ENCODE results near the gene HOXB5. TPM values are rescaled to one million over a fixed set of nuclear protein-coding genes. Genes with fewer than 3 reads are reported as not detected.

HOXB5 gene
- total RNA-seq, 1 experiment from 2014 or later = not detected

GRCh38 chr17:48630925-48631692, 37.5 kb upstream of the HOXB5 start:
- DNase-seq (ENCODE audit: low read depth) = no peak
- in situ Hi-C loops (cut with HindIII; ENCODE audit: low pct_unique_long_range_greater_than_20kb, low sequenced_read_pairs) = no loop called here

- DNase-seq (ENCODE audit: low read depth) = no peak
- in situ Hi-C loops (cut with HindIII; ENCODE audit: low pct_unique_long_range_greater_than_20kb, low sequenced_read_pairs) = no loop called here
These were observed 36.7 kb upstream of the HOXB5 start for GRCh38 chr17:48630009-48630924.

GRCh38 chr17:48629411-48629759, 35.8 kb upstream of the HOXB5 start:
- in situ Hi-C loops (cut with HindIII; ENCODE audit: low pct_unique_long_range_greater_than_20kb, low sequenced_read_pairs) = no loop called here
- no peak for DNase-seq (ENCODE audit: low read depth)

GRCh38 chr17:48628649-48629410, 35.3 kb upstream of the HOXB5 start:
- in situ Hi-C loops (cut with HindIII; ENCODE audit: low pct_unique_long_range_greater_than_20kb, low sequenced_read_pairs) = no loop called here
- no peak for DNase-seq (ENCODE audit: low read depth)

- no peak for DNase-seq (ENCODE audit: low read depth)
- in situ Hi-C loops (cut with HindIII; ENCODE audit: low pct_unique_long_range_greater_than_20kb, low sequenced_read_pairs) = no loop called here
These were observed 34.3 kb upstream of the HOXB5 start for GRCh38 chr17:48627623-48628521.

- DNase-seq (ENCODE audit: low read depth) = no peak
- in situ Hi-C loops (cut with HindIII; ENCODE audit: low pct_unique_long_range_greater_than_20kb, low sequenced_read_pairs) = no loop called here
These were observed 33.6 kb upstream of the HOXB5 start for GRCh38 chr17:48627118-48627597.

- DNase-seq (ENCODE audit: low read depth) = peak; percentile 64
- in situ Hi-C loops (cut with HindIII; ENCODE audit: low pct_unique_long_range_greater_than_20kb, low sequenced_read_pairs) = no loop called here
These were observed 32.9 kb upstream of the HOXB5 start, which contains the start of gene HOXB9 for GRCh38 chr17:48626245-48627117. Gene HOXB9, minus strand, starts transcription at chr17:48626358. Its CDS starts 89 bp downstream, at chr17:48626269.

- peak; percentile 59 for DNase-seq (ENCODE audit: low read depth)
- in situ Hi-C loops (cut with HindIII; ENCODE audit: low pct_unique_long_range_greater_than_20kb, low sequenced_read_pairs) = no loop called here
These were observed 32.1 kb upstream of the HOXB5 start for GRCh38 chr17:48625495-48626244.

- in situ Hi-C loops (cut with HindIII; ENCODE audit: low pct_unique_long_range_greater_than_20kb, low sequenced_read_pairs) = no loop called here
- no peak for DNase-seq (ENCODE audit: low read depth)
These were observed 31.2 kb upstream of the HOXB5 start for GRCh38 chr17:48624544-48625494.

GRCh38 chr17:48624118-48624517, 30.5 kb upstream of the HOXB5 start:
- in situ Hi-C loops (cut with HindIII; ENCODE audit: low pct_unique_long_range_greater_than_20kb, low sequenced_read_pairs) = no loop called here
- DNase-seq (ENCODE audit: low read depth) = no peak

GRCh38 chr17:48623583-48623982, 30.0 kb upstream of the HOXB5 start:
- in situ Hi-C loops (cut with HindIII; ENCODE audit: low pct_unique_long_range_greater_than_20kb, low sequenced_read_pairs) = no loop called here
- DNase-seq (ENCODE audit: low read depth) = no peak

- in situ Hi-C loops (cut with HindIII; ENCODE audit: low pct_unique_long_range_greater_than_20kb, low sequenced_read_pairs) = no loop called here
These were observed 29.3 kb upstream of the HOXB5 start for GRCh38 chr17:48622857-48623256.

GRCh38 chr17:48621410-48622392, 28.1 kb upstream of the HOXB5 start:
- DNase-seq (ENCODE audit: low read depth) = no peak
- in situ Hi-C loops (cut with HindIII; ENCODE audit: low pct_unique_long_range_greater_than_20kb, low sequenced_read_pairs) = no loop called here

More at GRCh38 chr17:48622857-48623256, 29.3 kb upstream of the HOXB5 start:
- DNase-seq (ENCODE audit: low read depth) = no peak
